Measurements from ENCODE around the gene SEMA4C. TPM values are rescaled to one million over a fixed set of nuclear protein-coding genes. Genes with fewer than 3 reads are reported as not detected.

SEMA4C gene
- total and polyA plus RNA-seq, 9 of the 15 experiments (the other 6 are each of a cell fraction or from before 2014, with no cell fraction given): 0.32 to 59.7 (median 23.9) TPM

DNA sequence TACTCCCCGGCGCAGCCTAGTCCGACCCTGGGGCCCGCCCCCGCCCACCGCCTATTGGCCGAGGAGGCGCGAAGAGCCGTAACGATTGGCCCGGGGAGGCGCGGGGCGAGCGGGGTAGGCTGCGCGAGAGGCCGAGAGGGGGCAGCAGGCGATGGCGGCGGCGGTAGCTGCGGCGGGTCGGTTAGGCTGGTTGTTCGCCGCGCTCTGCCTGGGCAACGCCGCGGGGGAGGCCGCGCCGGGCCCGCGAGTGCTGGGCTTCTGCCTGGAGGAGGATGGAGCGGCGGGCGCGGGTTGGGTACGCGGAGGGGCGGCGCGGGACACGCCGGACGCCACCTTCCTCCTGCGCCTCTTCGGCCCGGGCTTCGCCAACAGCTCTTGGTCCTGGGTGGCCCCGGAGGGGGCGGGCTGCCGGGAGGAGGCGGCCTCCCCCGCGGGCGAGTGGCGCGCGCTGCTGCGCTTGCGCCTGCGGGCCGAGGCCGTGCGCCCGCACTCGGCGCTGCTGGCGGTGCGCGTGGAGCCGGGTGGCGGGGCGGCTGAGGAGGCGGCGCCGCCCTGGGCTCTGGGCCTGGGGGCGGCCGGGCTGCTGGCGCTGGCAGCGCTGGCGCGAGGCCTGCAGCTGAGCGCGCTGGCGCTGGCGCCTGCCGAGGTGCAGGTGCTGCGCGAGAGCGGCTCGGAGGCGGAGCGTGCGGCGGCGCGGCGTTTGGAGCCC, 53.6 kb downstream of the SEMA4C start, which contains the start of gene CNNM3 (continued):
- TF ChIP-seq ZNF263 (CRISPR knock-in tag; IDR thresholded peaks at IDR 0.05; ENCODE audit: borderline replicate concordance) (no peak), FOXA1 (IDR thresholded peaks at IDR 0.05; ENCODE audit: borderline replicate concordance) (no peak), RAD51 (IDR thresholded peaks at IDR 0.05; ENCODE audit: borderline replicate concordance, low read depth) (no peak), TCF7L2 (IDR thresholded peaks at IDR 0.05; ENCODE audit: low read depth, low read length) (no peak), PHTF2 (CRISPR knock-in tag; IDR thresholded peaks at IDR 0.05) (no peak), ZNF707 (CRISPR knock-in tag; conservative IDR thresholded peaks at IDR 0.05) (no peak), PBX2 (CRISPR knock-in tag; IDR thresholded peaks at IDR 0.05; ENCODE audit: low read depth) (no peak), PBX2 (tag; conservative IDR thresholded peaks at IDR 0.05; ENCODE audit: low read depth) (no peak), TFAP4 (CRISPR knock-in tag; IDR thresholded peaks at IDR 0.05; ENCODE audit: borderline replicate concordance) (no peak; the same call in 1 of the 2 replicates), NRF1 (conservative IDR thresholded peaks at IDR 0.05 in 1 of 2, IDR thresholded peaks at IDR 0.05 in 1 of 2) (peak; percentile 86 to 88), ZNF24 (IDR thresholded peaks at IDR 0.05) (peak; percentile 15; the same call in 1 of the 2 replicates), THRAP3 (IDR thresholded peaks at IDR 0.05; ENCODE audit: borderline replicate concordance) (no peak), ILF3 (IDR thresholded peaks at IDR 0.05; ENCODE audit: borderline replicate concordance) (no peak; the same call in 1 of the 2 replicates), PHB2 (IDR thresholded peaks at IDR 0.05; ENCODE audit: low read depth) (no peak)
- TF ChIP-seq, protein P1, sequence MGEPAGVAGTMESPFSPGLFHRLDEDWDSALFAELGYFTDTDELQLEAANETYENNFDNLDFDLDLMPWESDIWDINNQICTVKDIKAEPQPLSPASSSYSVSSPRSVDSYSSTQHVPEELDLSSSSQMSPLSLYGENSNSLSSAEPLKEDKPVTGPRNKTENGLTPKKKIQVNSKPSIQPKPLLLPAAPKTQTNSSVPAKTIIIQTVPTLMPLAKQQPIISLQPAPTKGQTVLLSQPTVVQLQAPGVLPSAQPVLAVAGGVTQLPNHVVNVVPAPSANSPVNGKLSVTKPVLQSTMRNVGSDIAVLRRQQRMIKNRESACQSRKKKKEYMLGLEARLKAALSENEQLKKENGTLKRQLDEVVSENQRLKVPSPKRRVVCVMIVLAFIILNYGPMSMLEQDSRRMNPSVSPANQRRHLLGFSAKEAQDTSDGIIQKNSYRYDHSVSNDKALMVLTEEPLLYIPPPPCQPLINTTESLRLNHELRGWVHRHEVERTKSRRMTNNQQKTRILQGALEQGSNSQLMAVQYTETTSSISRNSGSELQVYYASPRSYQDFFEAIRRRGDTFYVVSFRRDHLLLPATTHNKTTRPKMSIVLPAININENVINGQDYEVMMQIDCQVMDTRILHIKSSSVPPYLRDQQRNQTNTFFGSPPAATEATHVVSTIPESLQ (CRISPR knock-in tag; IDR thresholded peaks at IDR 0.05): no peak
